ENCODE data around the gene PPIA.
"Not testable (repeated sequence)": the region's sequence is repeated elsewhere in the genome, so short reads cannot be mapped to it uniquely, and the experiment has no call there.

The PPIA gene

GRCh38 chr7:44791278-44792219 is 4.9 kb upstream of the PPIA start:
- no peak for DNase-seq

- DNase-seq: no peak
Measured at GRCh38 chr7:44793919-44794318, 2.6 kb upstream of the PPIA start.

GRCh38 chr7:44794331-44794730 is 2.1 kb upstream of the PPIA start:
- DNase-seq: no peak

GRCh38 chr7:44796034-44796503 is 412 bp upstream of the PPIA start:
- peak; percentile 72 for DNase-seq

- peak; percentile 91 for DNase-seq
Measured at GRCh38 chr7:44797329-44798258, 1.1 kb downstream of the PPIA start.

GRCh38 chr7:44798649-44799305 is 2.3 kb downstream of the PPIA start:
- no peak for DNase-seq

GRCh38 chr7:44799939-44800338 is 3.5 kb downstream of the PPIA start:
- DNase-seq: no peak

GRCh38 chr7:44801890-44802289 is 5.4 kb downstream of the PPIA start:
- DNase-seq: no peak

- DNase-seq: no peak
Measured at GRCh38 chr7:44802418-44803025, 6.0 kb downstream of the PPIA start.

GRCh38 chr7:44803828-44804519 is 7.5 kb downstream of the PPIA start:
- DNase-seq: not testable (repeated sequence)

GRCh38 chr7:44805950-44806349 is 9.5 kb downstream of the PPIA start:
- no peak for DNase-seq

GRCh38 chr7:44808914-44809393 is 12.5 kb downstream of the PPIA start:
- no peak for DNase-seq

- DNase-seq: no peak
Measured at GRCh38 chr7:44811093-44811492, 14.6 kb downstream of the PPIA start.

GRCh38 chr7:44811571-44811970 is 15.1 kb downstream of the PPIA start:
- no peak for DNase-seq

GRCh38 chr7:44814919-44815318 is 18.4 kb downstream of the PPIA start:
- DNase-seq: peak; percentile 42

- DNase-seq: no peak
Measured at GRCh38 chr7:44819292-44819691, 22.8 kb downstream of the PPIA start.

- no peak for DNase-seq
Measured at GRCh38 chr7:44823255-44823781, 26.8 kb downstream of the PPIA start.

- DNase-seq: peak; percentile 25
Measured at GRCh38 chr7:44824894-44825526, 28.5 kb downstream of the PPIA start.

GRCh38 chr7:44827567-44827966 is 31.1 kb downstream of the PPIA start:
- peak; percentile 30 for DNase-seq

GRCh38 chr7:44838751-44839150 is 42.3 kb downstream of the PPIA start:
- DNase-seq: no peak

- DNase-seq: not testable (repeated sequence)
Measured at GRCh38 chr7:44842675-44843074, 46.2 kb downstream of the PPIA start.

Data from hematopoietic multipotent progenitor cell treated with erythropoietin and hydrocortisone succinate and interleukin-3 and kit ligand, for 8 days (in vitro differentiated cells).